ENCODE results near the gene EMSY.

EMSY gene

DNA sequence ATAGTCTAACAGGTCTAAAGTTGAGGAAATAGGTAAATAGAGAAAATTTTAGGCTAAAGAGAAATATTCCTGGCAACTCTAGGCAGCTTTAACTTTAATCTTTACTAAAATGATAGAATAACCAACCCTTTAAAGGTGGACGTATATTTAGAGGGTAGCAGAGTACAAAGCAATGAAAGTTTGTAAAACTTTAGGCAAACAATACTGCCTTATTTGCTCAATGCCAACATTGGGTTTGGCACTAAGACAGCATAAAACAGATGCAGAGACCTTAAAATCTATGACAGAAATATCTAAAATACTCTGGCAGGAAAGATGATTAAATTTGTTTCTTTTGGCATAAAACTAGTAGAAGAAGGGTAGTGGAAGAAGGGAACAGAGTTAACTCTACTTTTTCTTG lies 70.7 kb downstream of the EMSY start:
- H3K36me3 Mint-ChIP-seq (ENCODE audit: low read depth), result peaks cover 33% of the 10 kb centered on the region
- H3K4me3 Mint-ChIP-seq, result no peak overlapping the region
- TF ChIP-seq, protein P1, sequence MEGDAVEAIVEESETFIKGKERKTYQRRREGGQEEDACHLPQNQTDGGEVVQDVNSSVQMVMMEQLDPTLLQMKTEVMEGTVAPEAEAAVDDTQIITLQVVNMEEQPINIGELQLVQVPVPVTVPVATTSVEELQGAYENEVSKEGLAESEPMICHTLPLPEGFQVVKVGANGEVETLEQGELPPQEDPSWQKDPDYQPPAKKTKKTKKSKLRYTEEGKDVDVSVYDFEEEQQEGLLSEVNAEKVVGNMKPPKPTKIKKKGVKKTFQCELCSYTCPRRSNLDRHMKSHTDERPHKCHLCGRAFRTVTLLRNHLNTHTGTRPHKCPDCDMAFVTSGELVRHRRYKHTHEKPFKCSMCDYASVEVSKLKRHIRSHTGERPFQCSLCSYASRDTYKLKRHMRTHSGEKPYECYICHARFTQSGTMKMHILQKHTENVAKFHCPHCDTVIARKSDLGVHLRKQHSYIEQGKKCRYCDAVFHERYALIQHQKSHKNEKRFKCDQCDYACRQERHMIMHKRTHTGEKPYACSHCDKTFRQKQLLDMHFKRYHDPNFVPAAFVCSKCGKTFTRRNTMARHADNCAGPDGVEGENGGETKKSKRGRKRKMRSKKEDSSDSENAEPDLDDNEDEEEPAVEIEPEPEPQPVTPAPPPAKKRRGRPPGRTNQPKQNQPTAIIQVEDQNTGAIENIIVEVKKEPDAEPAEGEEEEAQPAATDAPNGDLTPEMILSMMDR (IDR thresholded peaks at IDR 0.05), result no peak
- H3K27me3 Mint-ChIP-seq (ENCODE audit: low read depth, poor library complexity), result no peaks in the 10 kb centered on the region
- no peak overlapping the region for H3K27ac Mint-ChIP-seq
- no peaks in the 10 kb centered on the region for H3K4me1 Mint-ChIP-seq
- no peak for DNase-seq
- H3K9me3 Mint-ChIP-seq, result no peaks in the 10 kb centered on the region

DNA sequence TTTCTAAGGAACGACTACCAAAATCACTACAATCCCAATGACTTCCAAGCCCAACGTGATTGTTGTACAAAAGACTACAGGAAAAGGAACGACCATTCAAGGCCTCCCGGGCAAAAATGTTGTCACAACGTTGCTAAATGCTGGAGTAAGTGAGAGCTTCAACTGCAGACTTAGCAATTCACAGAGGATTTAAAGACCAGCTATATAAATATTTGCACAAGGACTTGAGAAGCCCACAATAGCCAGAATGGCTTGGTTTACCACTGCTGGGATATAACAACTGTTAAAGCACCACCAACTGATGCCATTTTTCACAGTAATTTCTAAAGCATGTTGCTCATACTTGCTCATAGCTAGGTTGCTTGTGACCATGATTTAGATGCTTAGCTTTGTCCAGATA lies 78.3 kb downstream of the EMSY start:
- peaks cover 12% of the 10 kb centered on the region for H3K4me1 Mint-ChIP-seq
- H3K27ac Mint-ChIP-seq, result peak overlapping the region; percentile 83
- no peak for DNase-seq
- H3K27me3 Mint-ChIP-seq (ENCODE audit: low read depth, poor library complexity), result no peaks in the 10 kb centered on the region
- H3K36me3 Mint-ChIP-seq (ENCODE audit: low read depth), result peaks cover 54% of the 10 kb centered on the region
- no peaks in the 10 kb centered on the region for H3K9me3 Mint-ChIP-seq
- TF ChIP-seq, protein P1 (IDR thresholded peaks at IDR 0.05), result no peak
- H3K4me3 Mint-ChIP-seq, result no peak overlapping the region

DNA sequence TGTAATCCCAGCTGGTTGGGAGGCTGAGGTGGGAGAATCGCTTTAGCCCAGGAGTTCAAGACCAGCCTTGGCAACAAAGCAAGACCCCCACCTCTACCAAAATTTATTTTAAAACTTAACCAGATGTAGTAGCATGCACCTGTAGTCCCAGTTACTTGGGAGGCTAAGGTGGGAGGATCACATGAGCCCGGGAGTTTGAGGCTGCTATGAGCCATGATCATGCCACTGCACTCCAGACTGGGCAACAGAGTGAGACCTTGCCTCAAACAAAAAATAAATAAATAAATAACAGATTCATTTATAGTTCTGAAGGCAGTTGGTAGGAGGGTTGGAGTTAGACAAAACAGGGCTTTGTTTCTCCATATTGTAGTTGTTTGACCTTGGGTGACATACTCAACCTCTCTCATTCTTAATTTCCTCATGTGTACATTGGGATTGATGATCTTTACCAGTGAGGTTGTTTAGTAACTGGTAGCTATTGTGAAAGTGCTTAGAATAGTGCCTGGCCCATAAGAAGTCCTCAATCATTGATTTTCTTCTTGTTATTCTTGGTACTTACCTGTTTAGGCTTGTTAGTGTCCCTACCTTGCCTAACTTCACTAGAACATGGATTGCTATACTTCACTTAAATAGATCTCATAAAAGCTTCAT lies 79.1 kb downstream of the EMSY start:
- peaks cover 12% of the 10 kb centered on the region for H3K4me1 Mint-ChIP-seq
- no peaks in the 10 kb centered on the region for H3K27me3 Mint-ChIP-seq (ENCODE audit: low read depth, poor library complexity)
- TF ChIP-seq, protein P1 (IDR thresholded peaks at IDR 0.05), result no peak
- H3K4me3 Mint-ChIP-seq, result no peak overlapping the region
- H3K27ac Mint-ChIP-seq, result no peak overlapping the region
- H3K9me3 Mint-ChIP-seq, result no peaks in the 10 kb centered on the region
- peaks cover 62% of the 10 kb centered on the region for H3K36me3 Mint-ChIP-seq (ENCODE audit: low read depth)
- no peak for DNase-seq

DNA sequence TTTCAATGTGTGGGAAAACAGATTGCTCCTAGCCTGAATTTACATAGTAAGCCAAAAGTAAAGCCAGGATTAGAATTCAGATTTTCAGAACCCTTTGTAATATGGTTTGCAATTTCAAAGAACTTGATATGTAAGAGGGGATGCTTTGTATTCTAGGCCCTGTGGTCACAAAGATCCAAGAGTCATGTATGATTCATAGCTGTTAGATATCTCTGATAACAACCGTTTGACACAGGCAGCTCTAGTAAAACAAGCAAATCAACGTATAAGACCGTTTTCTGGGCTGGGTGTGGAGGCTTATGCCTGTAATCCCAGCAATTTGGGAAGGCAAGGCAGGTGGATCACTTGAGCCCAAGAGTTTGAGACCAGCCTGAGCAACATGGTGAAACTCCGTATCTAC lies 79.6 kb downstream of the EMSY start:
- no peak for DNase-seq
- H3K27me3 Mint-ChIP-seq (ENCODE audit: low read depth, poor library complexity), result no peaks in the 10 kb centered on the region
- H3K27ac Mint-ChIP-seq, result no peak overlapping the region
- no peak overlapping the region for H3K4me3 Mint-ChIP-seq
- peaks cover 63% of the 10 kb centered on the region for H3K36me3 Mint-ChIP-seq (ENCODE audit: low read depth)
- no peaks in the 10 kb centered on the region for H3K9me3 Mint-ChIP-seq
- TF ChIP-seq, protein P1 (IDR thresholded peaks at IDR 0.05), result no peak
- H3K4me1 Mint-ChIP-seq, result peaks cover 12% of the 10 kb centered on the region

DNA sequence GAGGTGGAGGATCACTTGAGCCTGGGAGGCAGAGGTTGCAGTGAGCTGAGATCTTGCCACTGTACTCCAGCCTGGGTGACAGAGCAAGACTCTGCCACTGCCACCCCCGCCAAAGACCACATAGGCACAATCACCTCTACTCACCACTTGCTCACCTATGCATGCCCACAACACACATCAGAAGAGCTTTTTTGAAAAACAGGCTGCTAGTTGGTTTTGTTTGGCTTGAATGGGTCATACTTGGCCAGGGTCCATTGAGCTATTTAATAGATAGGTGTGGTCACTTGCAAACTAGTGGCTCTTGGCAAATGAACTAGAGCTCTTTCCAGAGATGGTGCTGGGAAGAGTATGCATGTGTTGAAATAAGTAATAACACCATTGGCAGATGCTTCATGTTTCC lies 80.1 kb downstream of the EMSY start:
- peaks cover 64% of the 10 kb centered on the region for H3K36me3 Mint-ChIP-seq (ENCODE audit: low read depth)
- TF ChIP-seq, protein P1 (IDR thresholded peaks at IDR 0.05), result no peak
- H3K4me1 Mint-ChIP-seq, result peaks cover 12% of the 10 kb centered on the region
- DNase-seq, result no peak
- no peak overlapping the region for H3K4me3 Mint-ChIP-seq
- no peak overlapping the region for H3K27ac Mint-ChIP-seq
- H3K27me3 Mint-ChIP-seq (ENCODE audit: low read depth, poor library complexity), result no peaks in the 10 kb centered on the region
- no peaks in the 10 kb centered on the region for H3K9me3 Mint-ChIP-seq

DNA sequence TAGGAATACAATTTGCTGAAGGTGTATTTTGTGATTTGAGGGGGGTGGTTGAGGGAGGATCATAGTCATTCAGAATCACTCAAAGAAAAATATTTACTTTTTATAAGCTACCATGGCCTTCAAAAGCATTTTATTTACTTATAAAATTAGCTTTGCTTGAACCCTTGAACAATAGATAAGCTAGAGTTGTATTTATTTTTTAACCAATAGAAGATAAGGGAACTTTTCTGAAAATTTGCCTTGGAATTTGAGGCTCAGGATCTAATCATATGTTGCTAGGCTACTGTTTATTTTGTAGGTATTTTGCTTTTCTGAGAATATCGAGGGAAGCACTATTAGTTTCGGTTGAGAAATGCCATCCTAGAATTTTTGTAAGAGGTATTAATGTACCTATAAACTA lies 82.1 kb downstream of the EMSY start:
- no peaks in the 10 kb centered on the region for H3K27me3 Mint-ChIP-seq (ENCODE audit: low read depth, poor library complexity)

More for the DNA sequence above, 82.1 kb downstream of the EMSY start:
- Mint-ChIP-seq H3K27ac (no peak overlapping the region), H3K4me1 (peaks cover 12% of the 10 kb centered on the region), H3K9me3 (no peaks in the 10 kb centered on the region), H3K4me3 (no peak overlapping the region), H3K36me3 (ENCODE audit: low read depth) (peaks cover 65% of the 10 kb centered on the region)
- no peak for DNase-seq
- TF ChIP-seq, protein P1 (IDR thresholded peaks at IDR 0.05), result no peak

Data from nephron progenitor cell (in vitro differentiated cells).